ENCODE data around the gene CFAP46. TPM values are rescaled to one million over a fixed set of nuclear protein-coding genes. Genes with fewer than 3 reads are reported as not detected.

CFAP46 gene
- polyA plus RNA-seq, 1 donor from 2014 or later = 2.6 TPM

GRCh38 chr10:132836248-132836831 is 106.0 kb downstream of the CFAP46 start:
- no peaks in the 10 kb centered on the region for H3K79me2 ChIP-seq (replicated peaks; ENCODE audit: insufficient read depth, low read length)
- H2AFZ ChIP-seq (ENCODE audit: low read depth, low read length) = no peak overlapping the region
- no peak overlapping the region for H3K27ac ChIP-seq (ENCODE audit: low read length)
- no peak overlapping the region for H3K4me3 ChIP-seq (ENCODE audit: low read length)
- H3F3A ChIP-seq (ENCODE audit: insufficient read depth, low read length, poor library complexity, severe bottlenecking) = no peaks in the 10 kb centered on the region
- H3K4me2 ChIP-seq (ENCODE audit: low read length) = no peak overlapping the region
- H3K36me3 ChIP-seq (ENCODE audit: insufficient read depth, low read length) = no peaks in the 10 kb centered on the region
- H4K20me1 ChIP-seq (ENCODE audit: insufficient read depth) = no peaks in the 10 kb centered on the region
- no peaks in the 10 kb centered on the region for H3K9me3 ChIP-seq (ENCODE audit: low read length)
- H3K9me2 ChIP-seq (ENCODE audit: insufficient read depth, low read length) = no peaks in the 10 kb centered on the region
- no peak overlapping the region for H3K9ac ChIP-seq (ENCODE audit: low read length)
- H3K27me3 ChIP-seq (ENCODE audit: insufficient read depth, low read depth, low read length) = no peaks in the 10 kb centered on the region
- no peak for TF ChIP-seq RAD21 (conservative IDR thresholded peaks at IDR 0.05)
- no peak for TF ChIP-seq TAF1 (IDR thresholded peaks at IDR 0.05; ENCODE audit: low read depth)
- no peak for TF ChIP-seq CTCF (IDR thresholded peaks at IDR 0.05; ENCODE audit: poor library complexity, severe bottlenecking)
- no peak for TF ChIP-seq EZH2 (IDR thresholded peaks at IDR 0.05; ENCODE audit: borderline replicate concordance, insufficient read depth, low read length, poor library complexity, severe bottlenecking)

DNA sequence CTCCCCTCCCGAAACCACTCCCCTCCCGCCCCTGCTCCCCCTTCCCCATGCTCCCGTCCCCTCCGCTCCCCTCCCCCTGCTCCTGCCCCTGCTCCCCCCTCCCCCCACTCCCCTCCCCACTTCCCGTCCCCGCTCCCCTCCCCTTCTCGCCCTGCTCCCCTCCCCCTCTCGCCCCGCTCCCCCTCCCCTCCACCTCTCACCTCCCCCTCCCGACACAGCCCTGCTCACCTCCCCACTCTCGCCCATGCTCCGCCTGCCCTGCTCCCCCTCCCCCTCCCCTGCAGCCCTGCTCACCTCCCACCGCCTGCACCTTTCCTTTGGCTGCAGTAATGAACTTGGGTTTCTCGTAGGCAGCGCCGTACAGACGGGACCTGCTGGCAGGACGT is 106.5 kb downstream of the CFAP46 start:
- Histone ChIP-seq H3K27me3 (ENCODE audit: insufficient read depth, low read depth, low read length) (no peaks in the 10 kb centered on the region), H3K4me3 (ENCODE audit: low read length) (no peak overlapping the region), H3F3A (ENCODE audit: insufficient read depth, low read length, poor library complexity, severe bottlenecking) (no peaks in the 10 kb centered on the region), H3K9me3 (ENCODE audit: low read length) (no peaks in the 10 kb centered on the region), H3K36me3 (ENCODE audit: insufficient read depth, low read length) (no peaks in the 10 kb centered on the region), H3K4me2 (ENCODE audit: low read length) (no peak overlapping the region), H3K27ac (ENCODE audit: low read length) (no peak overlapping the region), H3K9ac (ENCODE audit: low read length) (no peak overlapping the region), H4K20me1 (ENCODE audit: insufficient read depth) (no peaks in the 10 kb centered on the region), H3K79me2 (replicated peaks; ENCODE audit: insufficient read depth, low read length) (no peaks in the 10 kb centered on the region), H3K9me2 (ENCODE audit: insufficient read depth, low read length) (no peaks in the 10 kb centered on the region), H2AFZ (ENCODE audit: low read depth, low read length) (no peak overlapping the region)
- no peak for TF ChIP-seq MXI1 (conservative IDR thresholded peaks at IDR 0.05; ENCODE audit: poor library complexity, severe bottlenecking)
- TF ChIP-seq CTCF (IDR thresholded peaks at IDR 0.05; ENCODE audit: poor library complexity, severe bottlenecking) = no peak
- TF ChIP-seq TAF1 (IDR thresholded peaks at IDR 0.05; ENCODE audit: low read depth) = no peak
- no peak for TF ChIP-seq EP300 (conservative IDR thresholded peaks at IDR 0.05; ENCODE audit: poor library complexity, severe bottlenecking)
- no peak for TF ChIP-seq SMC3 (conservative IDR thresholded peaks at IDR 0.05; ENCODE audit: poor library complexity)
- TF ChIP-seq RAD21 (conservative IDR thresholded peaks at IDR 0.05) = no peak
- TF ChIP-seq REST (IDR thresholded peaks at IDR 0.05; ENCODE audit: borderline replicate concordance) = no peak
- TF ChIP-seq EZH2 (IDR thresholded peaks at IDR 0.05; ENCODE audit: borderline replicate concordance, insufficient read depth, low read length, poor library complexity, severe bottlenecking) = no peak
- TF ChIP-seq POLR2AphosphoS5 (IDR thresholded peaks at IDR 0.05) = no peak

Data from neural cell (in vitro differentiated cells).